Glutamatergic neuron (in vitro differentiated cells): ENCODE data around the gene VPS16. TPM values are rescaled to one million over a fixed set of nuclear protein-coding genes. Genes with fewer than 3 reads are reported as not detected.

Source experiments
- DNase-seq: peaks from one replicate; pipeline ENCODE4 v3.0.0; 2022
- H3K27ac Mint-ChIP-seq: one replicate; pipeline ENCODE4 v1.8.0; 2020; ENCODE audit warnings: mild to moderate bottlenecking, mixed read lengths, inconsistent platforms; ENCODE audit not compliant: unreplicated experiment
- H3K27me3 Mint-ChIP-seq: one replicate; pipeline ENCODE4 v1.8.0; 2020; ENCODE audit warnings: mild to moderate bottlenecking, moderate library complexity, mixed read lengths, inconsistent platforms; ENCODE audit not compliant: unreplicated experiment
- H3K36me3 Mint-ChIP-seq: one replicate; pipeline ENCODE4 v1.8.0; 2020; ENCODE audit warnings: mild to moderate bottlenecking, mixed read lengths, inconsistent platforms; ENCODE audit not compliant: unreplicated experiment
- H3K4me1 Mint-ChIP-seq: one replicate; pipeline ENCODE4 v1.8.0; 2020; ENCODE audit warnings: mild to moderate bottlenecking, low read depth, mixed read lengths, inconsistent platforms; ENCODE audit not compliant: unreplicated experiment
- H3K4me3 Mint-ChIP-seq: one replicate; pipeline ENCODE4 v1.8.0; 2020; ENCODE audit warnings: mild to moderate bottlenecking, mixed read lengths, inconsistent platforms; ENCODE audit not compliant: unreplicated experiment
- H3K9me3 Mint-ChIP-seq: one replicate; pipeline ENCODE4 v1.8.0; 2020; ENCODE audit warnings: mild to moderate bottlenecking, moderate library complexity, mixed read lengths, inconsistent platforms; ENCODE audit not compliant: unreplicated experiment
- total RNA-seq: library from RNA; stranded (reverse); fragmentation: NEBNext Ultra II Directional; extraction: Animal tissue kit (Norgen Biotek cat#: 25700); gene quantifications from one replicate; pipeline ENCODE4 v1.2.1, GENCODE V29; 2021; ENCODE audit not compliant: unreplicated experiment
- TF ChIP-seq, protein P1 (sequence below): fragments of 200-600 bp; sonication (generic); IDR thresholded peaks from one replicate; pipeline ENCODE4 v1.5.0; 2021; ENCODE audit not compliant: partially characterized antibody, unreplicated experiment

The VPS16 gene
- total RNA-seq, 1 donor from 2014 or later: 46.3 TPM

GRCh38 chr20:2816030-2816582 is 24.4 kb upstream of the VPS16 start, which contains the start of gene TMEM239:
Gene TMEM239 (plus strand): TSS chr20:2816364. CDS start chr20:2816555, 191 bp downstream.
- DNase-seq: no peak
- peaks cover 13% of the 10 kb centered on the region for H3K4me1 Mint-ChIP-seq
- no peak within 1 kb of the TSS for H3K4me3 Mint-ChIP-seq
- TF ChIP-seq, protein P1, sequence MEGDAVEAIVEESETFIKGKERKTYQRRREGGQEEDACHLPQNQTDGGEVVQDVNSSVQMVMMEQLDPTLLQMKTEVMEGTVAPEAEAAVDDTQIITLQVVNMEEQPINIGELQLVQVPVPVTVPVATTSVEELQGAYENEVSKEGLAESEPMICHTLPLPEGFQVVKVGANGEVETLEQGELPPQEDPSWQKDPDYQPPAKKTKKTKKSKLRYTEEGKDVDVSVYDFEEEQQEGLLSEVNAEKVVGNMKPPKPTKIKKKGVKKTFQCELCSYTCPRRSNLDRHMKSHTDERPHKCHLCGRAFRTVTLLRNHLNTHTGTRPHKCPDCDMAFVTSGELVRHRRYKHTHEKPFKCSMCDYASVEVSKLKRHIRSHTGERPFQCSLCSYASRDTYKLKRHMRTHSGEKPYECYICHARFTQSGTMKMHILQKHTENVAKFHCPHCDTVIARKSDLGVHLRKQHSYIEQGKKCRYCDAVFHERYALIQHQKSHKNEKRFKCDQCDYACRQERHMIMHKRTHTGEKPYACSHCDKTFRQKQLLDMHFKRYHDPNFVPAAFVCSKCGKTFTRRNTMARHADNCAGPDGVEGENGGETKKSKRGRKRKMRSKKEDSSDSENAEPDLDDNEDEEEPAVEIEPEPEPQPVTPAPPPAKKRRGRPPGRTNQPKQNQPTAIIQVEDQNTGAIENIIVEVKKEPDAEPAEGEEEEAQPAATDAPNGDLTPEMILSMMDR: no peak
- peaks cover 9% of the 10 kb centered on the region for H3K9me3 Mint-ChIP-seq
- H3K27me3 Mint-ChIP-seq: peaks cover 15% of the 10 kb centered on the region
- H3K36me3 Mint-ChIP-seq: peaks cover 15% of the 10 kb centered on the region
- no peak within 1 kb of the TSS for H3K27ac Mint-ChIP-seq

DNA sequence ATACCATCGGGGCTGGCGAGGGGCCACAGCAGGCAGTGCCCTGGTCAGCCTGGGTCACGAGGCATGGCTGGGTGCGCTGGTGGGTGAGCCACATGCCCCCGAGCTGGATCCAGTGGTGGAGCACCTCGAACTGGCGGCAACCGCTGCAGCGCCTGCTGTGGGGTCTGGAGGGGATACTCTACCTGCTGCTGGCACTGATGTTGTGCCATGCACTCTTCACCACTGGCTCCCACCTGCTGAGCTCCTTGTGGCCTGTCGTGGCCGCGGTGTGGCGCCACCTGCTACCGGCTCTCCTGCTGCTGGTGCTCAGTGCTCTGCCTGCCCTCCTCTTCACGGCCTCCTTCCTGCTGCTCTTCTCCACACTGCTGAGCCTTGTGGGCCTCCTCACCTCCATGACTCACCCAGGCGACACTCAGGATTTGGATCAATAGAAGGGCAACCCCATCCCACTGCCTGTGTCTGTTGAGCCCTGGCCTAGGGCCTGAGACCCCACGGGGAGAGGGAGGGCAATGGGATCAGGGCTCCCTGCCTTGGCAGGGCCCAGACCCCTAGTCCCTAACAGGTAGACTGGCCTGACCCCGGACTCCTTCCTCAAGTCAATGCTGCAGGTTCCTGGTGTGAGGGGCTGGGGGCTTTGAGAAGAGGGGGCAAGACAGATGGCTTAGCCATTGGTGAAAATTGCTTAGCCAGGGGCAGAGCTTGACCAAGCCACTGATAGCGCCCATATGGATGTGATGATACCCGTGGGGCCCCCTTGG is 23.8 kb upstream of the VPS16 start:
- peaks cover 13% of the 10 kb centered on the region for H3K4me1 Mint-ChIP-seq
- DNase-seq: no peak
- TF ChIP-seq, protein P1: no peak
- peaks cover 10% of the 10 kb centered on the region for H3K9me3 Mint-ChIP-seq
- H3K27ac Mint-ChIP-seq: no peak overlapping the region
- H3K4me3 Mint-ChIP-seq: no peak overlapping the region
- H3K36me3 Mint-ChIP-seq: peaks cover 8% of the 10 kb centered on the region
- H3K27me3 Mint-ChIP-seq: peaks cover 18% of the 10 kb centered on the region

GRCh38 chr20:2817341-2817726 is 23.2 kb upstream of the VPS16 start:
- Mint-ChIP-seq H3K36me3 (peaks cover 5% of the 10 kb centered on the region), H3K4me3 (no peak overlapping the region), H3K4me1 (peaks cover 13% of the 10 kb centered on the region), H3K27ac (no peak overlapping the region), H3K27me3 (peaks cover 19% of the 10 kb centered on the region), H3K9me3 (peaks cover 11% of the 10 kb centered on the region)
- TF ChIP-seq, protein P1: no peak
- no peak for DNase-seq

GRCh38 chr20:2817891-2818595 is 22.5 kb upstream of the VPS16 start:
- peaks cover 19% of the 10 kb centered on the region for H3K27me3 Mint-ChIP-seq
- H3K9me3 Mint-ChIP-seq: peaks cover 11% of the 10 kb centered on the region
- no peak for DNase-seq
- TF ChIP-seq, protein P1: no peak
- H3K4me3 Mint-ChIP-seq: no peak overlapping the region
- H3K36me3 Mint-ChIP-seq: peaks cover 5% of the 10 kb centered on the region
- no peak overlapping the region for H3K27ac Mint-ChIP-seq
- peaks cover 13% of the 10 kb centered on the region for H3K4me1 Mint-ChIP-seq
